ENCODE measurements around the gene MPV17. TPM values are rescaled to one million over a fixed set of nuclear protein-coding genes. Genes with fewer than 3 reads are reported as not detected.

MPV17 gene
- total and polyA plus RNA-seq, 2 of the 13 experiments (the other 11 are each of a cell fraction or from before 2014, with no cell fraction given): 48.9 to 129 TPM

DNA sequence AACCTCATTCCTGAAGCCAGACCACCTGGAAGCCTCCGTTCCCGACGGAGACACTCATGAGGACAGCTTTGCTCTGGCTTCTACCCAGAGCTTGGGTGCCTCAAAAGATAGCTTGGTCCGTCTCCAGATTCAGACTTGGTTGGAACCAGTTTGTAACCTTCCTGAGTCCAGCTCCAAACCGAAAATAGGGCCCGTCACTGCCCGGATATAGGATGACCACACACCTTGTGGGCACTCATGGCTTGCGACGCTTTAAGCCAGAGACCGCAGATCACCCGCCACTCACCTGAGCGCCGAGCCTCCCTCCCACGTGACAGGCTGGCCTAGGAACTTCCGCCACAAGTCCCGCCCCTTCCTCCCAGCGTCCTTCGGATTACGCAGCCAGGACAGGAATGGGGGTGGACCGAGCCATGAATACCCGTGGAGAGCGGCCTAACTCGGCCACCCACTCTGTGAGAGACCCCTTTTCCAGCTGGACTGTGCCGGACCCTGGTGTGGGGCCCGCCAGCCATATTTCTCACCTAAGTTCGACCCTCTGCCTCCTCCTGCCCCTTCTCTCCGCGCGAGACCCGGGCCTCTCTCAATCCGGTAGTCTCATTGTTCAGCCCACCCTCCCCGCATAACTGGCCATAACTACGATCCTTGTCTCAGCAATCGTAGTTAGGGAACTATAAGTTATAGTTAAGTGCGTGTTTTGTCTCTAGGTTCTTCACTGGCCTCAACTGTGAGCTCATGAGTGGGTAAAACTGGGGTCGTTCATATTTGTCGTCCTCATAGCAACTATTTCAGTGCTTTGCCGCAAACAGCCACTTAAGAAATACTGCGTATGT lies at the start of gene MPV17 (continued):
- no peak for TF ChIP-seq ZKSCAN1 (IDR thresholded peaks at IDR 0.05; ENCODE audit: low read length)
- 0 out of 2 replicates have a peak, but pooled peaks have one; percentile 10 for TF ChIP-seq ZNF12 (CRISPR knock-in tag; IDR thresholded peaks at IDR 0.05)
- TF ChIP-seq, protein P1, sequence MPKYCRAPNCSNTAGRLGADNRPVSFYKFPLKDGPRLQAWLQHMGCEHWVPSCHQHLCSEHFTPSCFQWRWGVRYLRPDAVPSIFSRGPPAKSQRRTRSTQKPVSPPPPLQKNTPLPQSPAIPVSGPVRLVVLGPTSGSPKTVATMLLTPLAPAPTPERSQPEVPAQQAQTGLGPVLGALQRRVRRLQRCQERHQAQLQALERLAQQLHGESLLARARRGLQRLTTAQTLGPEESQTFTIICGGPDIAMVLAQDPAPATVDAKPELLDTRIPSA (CRISPR knock-in tag; IDR thresholded peaks at IDR 0.05; ENCODE audit: borderline replicate concordance): peak; percentile 39; the same call in 1 of the 2 replicates
- TF ChIP-seq KLF6 (CRISPR knock-in tag; IDR thresholded peaks at IDR 0.05): peak; percentile 59; the same call in 1 of the 2 replicates
- peak; percentile 90; the same call in 1 of the 2 replicates for TF ChIP-seq ZNF253 (CRISPR knock-in tag; IDR thresholded peaks at IDR 0.05; ENCODE audit: borderline replicate concordance)
- TF ChIP-seq, protein P2, sequence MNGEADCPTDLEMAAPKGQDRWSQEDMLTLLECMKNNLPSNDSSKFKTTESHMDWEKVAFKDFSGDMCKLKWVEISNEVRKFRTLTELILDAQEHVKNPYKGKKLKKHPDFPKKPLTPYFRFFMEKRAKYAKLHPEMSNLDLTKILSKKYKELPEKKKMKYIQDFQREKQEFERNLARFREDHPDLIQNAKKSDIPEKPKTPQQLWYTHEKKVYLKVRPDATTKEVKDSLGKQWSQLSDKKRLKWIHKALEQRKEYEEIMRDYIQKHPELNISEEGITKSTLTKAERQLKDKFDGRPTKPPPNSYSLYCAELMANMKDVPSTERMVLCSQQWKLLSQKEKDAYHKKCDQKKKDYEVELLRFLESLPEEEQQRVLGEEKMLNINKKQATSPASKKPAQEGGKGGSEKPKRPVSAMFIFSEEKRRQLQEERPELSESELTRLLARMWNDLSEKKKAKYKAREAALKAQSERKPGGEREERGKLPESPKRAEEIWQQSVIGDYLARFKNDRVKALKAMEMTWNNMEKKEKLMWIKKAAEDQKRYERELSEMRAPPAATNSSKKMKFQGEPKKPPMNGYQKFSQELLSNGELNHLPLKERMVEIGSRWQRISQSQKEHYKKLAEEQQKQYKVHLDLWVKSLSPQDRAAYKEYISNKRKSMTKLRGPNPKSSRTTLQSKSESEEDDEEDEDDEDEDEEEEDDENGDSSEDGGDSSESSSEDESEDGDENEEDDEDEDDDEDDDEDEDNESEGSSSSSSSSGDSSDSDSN (CRISPR knock-in tag; IDR thresholded peaks at IDR 0.05): peak; percentile 84
- TF ChIP-seq ZBTB21 (CRISPR knock-in tag; IDR thresholded peaks at IDR 0.05): peak; percentile 30; the same call in 1 of the 2 replicates
- no peak for TF ChIP-seq ZNF773 (CRISPR knock-in tag; IDR thresholded peaks at IDR 0.05; ENCODE audit: borderline replicate concordance)
- TF ChIP-seq, protein P3, sequence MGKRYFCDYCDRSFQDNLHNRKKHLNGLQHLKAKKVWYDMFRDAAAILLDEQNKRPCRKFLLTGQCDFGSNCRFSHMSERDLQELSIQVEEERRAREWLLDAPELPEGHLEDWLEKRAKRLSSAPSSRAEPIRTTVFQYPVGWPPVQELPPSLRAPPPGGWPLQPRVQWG (CRISPR knock-in tag; IDR thresholded peaks at IDR 0.05; ENCODE audit: borderline replicate concordance, low read depth): no peak
- peak; percentile 50 for TF ChIP-seq KMT2A (CRISPR knock-in tag; IDR thresholded peaks at IDR 0.05)
- no peak; the same call in none of the 2 replicates for TF ChIP-seq ZFP1 (CRISPR knock-in tag; IDR thresholded peaks at IDR 0.05)
- no peak for TF ChIP-seq ZNF577 (CRISPR knock-in tag; IDR thresholded peaks at IDR 0.05; ENCODE audit: borderline replicate concordance, low read depth)
- peak; percentile 48; the same call in 1 of the 2 replicates for TF ChIP-seq MEF2D (CRISPR knock-in tag; IDR thresholded peaks at IDR 0.05)
- peak; percentile 76 for TF ChIP-seq NFKBIZ (CRISPR knock-in tag; IDR thresholded peaks at IDR 0.05)
- no peak for TF ChIP-seq PTBP1 (IDR thresholded peaks at IDR 0.05; ENCODE audit: low read depth, low read length, poor library complexity, severe bottlenecking)
- TF ChIP-seq ZNF224 (CRISPR knock-in tag; IDR thresholded peaks at IDR 0.05): peak; percentile 85; the same call in 1 of the 2 replicates
- TF ChIP-seq, protein P4, sequence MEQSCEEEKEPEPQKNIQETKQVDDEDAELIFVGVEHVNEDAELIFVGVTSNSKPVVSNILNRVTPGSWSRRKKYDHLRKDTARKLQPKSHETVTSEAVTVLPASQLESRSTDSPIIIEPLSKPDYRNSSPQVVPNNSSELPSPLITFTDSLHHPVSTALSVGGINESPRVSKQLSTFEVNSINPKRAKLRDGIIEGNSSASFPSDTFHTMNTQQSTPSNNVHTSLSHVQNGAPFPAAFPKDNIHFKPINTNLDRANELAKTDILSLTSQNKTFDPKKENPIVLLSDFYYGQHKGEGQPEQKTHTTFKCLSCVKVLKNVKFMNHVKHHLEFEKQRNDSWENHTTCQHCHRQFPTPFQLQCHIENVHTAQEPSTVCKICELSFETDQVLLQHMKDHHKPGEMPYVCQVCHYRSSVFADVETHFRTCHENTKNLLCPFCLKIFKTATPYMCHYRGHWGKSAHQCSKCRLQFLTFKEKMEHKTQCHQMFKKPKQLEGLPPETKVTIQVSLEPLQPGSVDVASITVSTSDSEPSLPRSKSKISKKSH (CRISPR knock-in tag; IDR thresholded peaks at IDR 0.05; ENCODE audit: borderline replicate concordance): peak; percentile 94
- TF ChIP-seq, protein P5, sequence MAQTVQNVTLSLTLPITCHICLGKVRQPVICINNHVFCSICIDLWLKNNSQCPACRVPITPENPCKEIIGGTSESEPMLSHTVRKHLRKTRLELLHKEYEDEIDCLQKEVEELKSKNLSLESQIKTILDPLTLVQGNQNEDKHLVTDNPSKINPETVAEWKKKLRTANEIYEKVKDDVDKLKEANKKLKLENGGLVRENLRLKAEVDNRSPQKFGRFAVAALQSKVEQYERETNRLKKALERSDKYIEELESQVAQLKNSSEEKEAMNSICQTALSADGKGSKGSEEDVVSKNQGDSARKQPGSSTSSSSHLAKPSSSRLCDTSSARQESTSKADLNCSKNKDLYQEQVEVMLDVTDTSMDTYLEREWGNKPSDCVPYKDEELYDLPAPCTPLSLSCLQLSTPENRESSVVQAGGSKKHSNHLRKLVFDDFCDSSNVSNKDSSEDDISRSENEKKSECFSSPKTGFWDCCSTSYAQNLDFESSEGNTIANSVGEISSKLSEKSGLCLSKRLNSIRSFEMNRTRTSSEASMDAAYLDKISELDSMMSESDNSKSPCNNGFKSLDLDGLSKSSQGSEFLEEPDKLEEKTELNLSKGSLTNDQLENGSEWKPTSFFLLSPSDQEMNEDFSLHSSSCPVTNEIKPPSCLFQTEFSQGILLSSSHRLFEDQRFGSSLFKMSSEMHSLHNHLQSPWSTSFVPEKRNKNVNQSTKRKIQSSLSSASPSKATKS (CRISPR knock-in tag; IDR thresholded peaks at IDR 0.05): peak; percentile 69; the same call in 1 of the 2 replicates
- 0 out of 2 replicates have a peak, but pooled peaks have one; percentile 18 for TF ChIP-seq HNF4G (IDR thresholded peaks at IDR 0.05; ENCODE audit: borderline replicate concordance, low read depth, low read length)
- TF ChIP-seq HNF4G (CRISPR knock-in tag; IDR thresholded peaks at IDR 0.05; ENCODE audit: borderline replicate concordance, low read depth): no peak; the same call in 1 of the 2 replicates
- TF ChIP-seq SP1 (IDR thresholded peaks at IDR 0.05): no peak
- TF ChIP-seq SP1 (CRISPR knock-in tag; IDR thresholded peaks at IDR 0.05): peak; percentile 96

Measured in HepG2 (cell line).